Testis (tissue), 3 donors: ENCODE measurements around the gene NSMCE3. TPM values are rescaled to one million over a fixed set of nuclear protein-coding genes. Genes with fewer than 3 reads are reported as not detected.

Source experiments
- DNase-seq: peaks from one replicate; pipeline ENCODE4 v3.0.0-alpha.2; 2019
- H3K27ac ChIP-seq, 2 donors: fragments of 200-600 bp; sonication (generic); one replicate each; pipeline ENCODE4 v1.5.1; 2019
- H3K27me3 ChIP-seq: fragments of 200-600 bp; sonication (generic); one replicate; pipeline ENCODE4 v1.5.1; 2019
- H3K36me3 ChIP-seq: fragments of 200-600 bp; sonication (generic); one replicate; pipeline ENCODE4 v1.5.1; 2017; ENCODE audit warnings: low read depth; ENCODE audit errors: missing control alignments
- H3K4me1 ChIP-seq: fragments of 200-600 bp; sonication (generic); one replicate; pipeline ENCODE4 v1.5.1; 2019
- H3K4me3 ChIP-seq, 2 donors: fragments of 200-600 bp; sonication (generic); one replicate each; pipeline ENCODE4 v1.5.1; 2017 to 2019
- H3K9me3 ChIP-seq: fragments of 200-600 bp; sonication (generic); one replicate; pipeline ENCODE4 v1.5.1; 2017
- POLR2A ChIP-seq: fragments of 450-650 bp; IDR thresholded peaks from one replicate; pipeline ENCODE4 v1.6.1; 2017; ENCODE audit warnings: antibody characterized with exemption, mild to moderate bottlenecking, moderate library complexity
- WGBS, 2 donors: methylation state at CpG; one replicate each; pipeline ENCODE4 v1.1.5; 2018; 5-methylcytosine and 5-hydroxymethylcytosine counted together
- intact Hi-C: fragments of 100-400 bp; cut with DNase I; formaldehyde crosslinking; loops from one replicate; pipeline ENCODE4 v1.15.1; 2023; ENCODE audit warnings: low total_unique reads
- polyA plus RNA-seq: library from polyadenylated mRNA; stranded (reverse); fragments of 350-450 nt; fragmentation: Illumina TruSeq; extraction: RNeasy Lipid Tissue Mini Kit (QIAGEN cat#74804); gene quantifications from one replicate; pipeline ENCODE4 v1.2.3, GENCODE V29; 2014; ENCODE audit warnings: low read depth, low replicate concordance; ENCODE audit not compliant: insufficient read depth
- total RNA-seq, 2 donors: library from RNA; depleted of rRNA; stranded (reverse); fragments of >200 nt; gene quantifications; one replicate each; pipeline ENCODE4 v1.2.3, GENCODE V29; 2016
- TF ChIP-seq, protein P1 (sequence below), 3 experiments: fragments of 450-650 bp in 2 of 3; fragments of 200-600 bp in 1 of 3; sonication (generic) in 1 of 3; IDR thresholded peaks; one replicate each; pipeline ENCODE4 v1.5.1; 2016 to 2019; ENCODE audit warnings: antibody characterized with exemption in 3 of 3, mild to moderate bottlenecking in 2 of 3, moderate library complexity in 1 of 3

Gene NSMCE3
- total and polyA plus RNA-seq, 3 donors from 2014 or later = 17.8 to 24.8 (median 18.9) TPM

DNA sequence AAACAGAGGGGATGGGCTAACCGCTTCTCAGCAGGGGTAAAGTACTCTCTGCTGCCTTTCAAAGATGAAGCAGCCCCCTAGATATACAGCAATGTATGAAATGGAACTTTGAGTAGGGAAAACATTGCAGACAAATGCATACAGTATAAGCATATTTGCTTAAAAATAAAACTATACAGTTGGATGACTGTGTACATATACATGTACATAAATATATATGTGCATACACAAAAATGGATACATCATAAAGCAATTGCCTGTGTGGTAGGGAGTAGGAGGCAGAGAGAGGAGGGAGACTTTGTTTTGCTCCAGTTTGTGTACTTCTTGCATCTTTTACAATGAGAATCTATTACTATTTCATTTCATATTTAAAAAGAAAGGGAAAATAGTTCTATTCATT, 28.4 kb downstream of the NSMCE3 start:
- Histone ChIP-seq H3K36me3 (no peaks in the 10 kb centered on the region), H3K4me3 (no peak overlapping the region), H3K27ac (no peak overlapping the region), H3K27me3 (no peaks in the 10 kb centered on the region), H3K9me3 (no peaks in the 10 kb centered on the region), H3K4me1 (no peaks in the 10 kb centered on the region)
- DNase-seq = no peak
- WGBS, 2 donors = 97 to 100% methylated on average over 1 of the region's 1 CpG
- TF ChIP-seq POLR2A = no peak
- TF ChIP-seq, protein P1, sequence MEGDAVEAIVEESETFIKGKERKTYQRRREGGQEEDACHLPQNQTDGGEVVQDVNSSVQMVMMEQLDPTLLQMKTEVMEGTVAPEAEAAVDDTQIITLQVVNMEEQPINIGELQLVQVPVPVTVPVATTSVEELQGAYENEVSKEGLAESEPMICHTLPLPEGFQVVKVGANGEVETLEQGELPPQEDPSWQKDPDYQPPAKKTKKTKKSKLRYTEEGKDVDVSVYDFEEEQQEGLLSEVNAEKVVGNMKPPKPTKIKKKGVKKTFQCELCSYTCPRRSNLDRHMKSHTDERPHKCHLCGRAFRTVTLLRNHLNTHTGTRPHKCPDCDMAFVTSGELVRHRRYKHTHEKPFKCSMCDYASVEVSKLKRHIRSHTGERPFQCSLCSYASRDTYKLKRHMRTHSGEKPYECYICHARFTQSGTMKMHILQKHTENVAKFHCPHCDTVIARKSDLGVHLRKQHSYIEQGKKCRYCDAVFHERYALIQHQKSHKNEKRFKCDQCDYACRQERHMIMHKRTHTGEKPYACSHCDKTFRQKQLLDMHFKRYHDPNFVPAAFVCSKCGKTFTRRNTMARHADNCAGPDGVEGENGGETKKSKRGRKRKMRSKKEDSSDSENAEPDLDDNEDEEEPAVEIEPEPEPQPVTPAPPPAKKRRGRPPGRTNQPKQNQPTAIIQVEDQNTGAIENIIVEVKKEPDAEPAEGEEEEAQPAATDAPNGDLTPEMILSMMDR (IDR thresholded peaks at IDR 0.05) = no peak
- intact Hi-C loops = no loop called here

DNA sequence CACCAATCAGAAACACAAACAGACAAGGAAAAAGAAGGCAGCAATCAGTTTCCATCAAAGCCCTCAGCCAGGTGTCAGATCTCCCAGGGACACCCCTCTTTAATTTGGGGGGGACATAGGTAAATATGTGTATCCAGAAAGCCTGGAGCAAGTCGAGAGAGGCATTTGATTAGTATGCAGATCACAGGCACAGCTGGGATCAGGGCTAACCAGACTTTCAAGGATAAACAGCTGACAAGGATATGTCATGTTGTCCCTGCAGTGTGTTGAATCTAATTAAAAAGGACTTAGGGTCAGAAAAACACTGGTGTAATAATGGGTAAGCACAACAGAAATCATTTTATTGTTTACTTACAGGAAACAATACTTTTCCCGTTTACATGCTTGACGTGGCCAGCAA, 30.2 kb downstream of the NSMCE3 start:
- no peak for DNase-seq
- WGBS, 2 donors = 43 to 57% methylated on average over 3 of the region's 3 CpGs
- intact Hi-C loops = no loop called here
- Histone ChIP-seq H3K9me3 (no peaks in the 10 kb centered on the region), H3K27ac (no peak overlapping the region), H3K4me1 (no peaks in the 10 kb centered on the region), H3K4me3 (no peak overlapping the region), H3K36me3 (no peaks in the 10 kb centered on the region), H3K27me3 (no peaks in the 10 kb centered on the region)
- TF ChIP-seq POLR2A = no peak
- TF ChIP-seq, protein P1 (IDR thresholded peaks at IDR 0.05) = no peak

DNA sequence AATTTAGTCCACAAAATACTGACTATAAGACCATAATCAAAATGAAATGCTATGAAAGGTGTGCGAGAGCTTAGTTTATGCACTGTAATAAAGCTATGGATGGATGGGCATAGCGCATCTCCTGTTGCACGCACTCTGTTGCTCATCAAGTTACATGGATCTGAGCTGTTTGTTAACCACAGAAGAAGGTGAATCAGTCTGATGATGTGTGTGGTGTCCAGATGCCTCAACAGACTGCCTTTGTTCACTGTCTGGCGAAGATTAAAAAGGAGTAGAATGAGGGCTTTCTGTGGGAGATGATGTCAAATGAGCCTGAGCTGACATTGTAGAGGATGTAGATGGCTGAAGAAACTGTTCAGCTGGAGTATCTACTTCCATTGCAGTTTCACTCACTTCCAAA, 36.1 kb downstream of the NSMCE3 start:
- no peak overlapping the region for H3K4me3 ChIP-seq
- no peaks in the 10 kb centered on the region for H3K27me3 ChIP-seq
- no peak overlapping the region for H3K27ac ChIP-seq
- 92 to 98% methylated on average over 4 of the region's 4 CpGs for WGBS, 2 donors
- H3K9me3 ChIP-seq = no peaks in the 10 kb centered on the region
- no peak for TF ChIP-seq POLR2A
- TF ChIP-seq, protein P1 (IDR thresholded peaks at IDR 0.05) = no peak
- intact Hi-C loops = no loop called here
- H3K4me1 ChIP-seq = no peaks in the 10 kb centered on the region
- DNase-seq = no peak
- no peaks in the 10 kb centered on the region for H3K36me3 ChIP-seq

DNA sequence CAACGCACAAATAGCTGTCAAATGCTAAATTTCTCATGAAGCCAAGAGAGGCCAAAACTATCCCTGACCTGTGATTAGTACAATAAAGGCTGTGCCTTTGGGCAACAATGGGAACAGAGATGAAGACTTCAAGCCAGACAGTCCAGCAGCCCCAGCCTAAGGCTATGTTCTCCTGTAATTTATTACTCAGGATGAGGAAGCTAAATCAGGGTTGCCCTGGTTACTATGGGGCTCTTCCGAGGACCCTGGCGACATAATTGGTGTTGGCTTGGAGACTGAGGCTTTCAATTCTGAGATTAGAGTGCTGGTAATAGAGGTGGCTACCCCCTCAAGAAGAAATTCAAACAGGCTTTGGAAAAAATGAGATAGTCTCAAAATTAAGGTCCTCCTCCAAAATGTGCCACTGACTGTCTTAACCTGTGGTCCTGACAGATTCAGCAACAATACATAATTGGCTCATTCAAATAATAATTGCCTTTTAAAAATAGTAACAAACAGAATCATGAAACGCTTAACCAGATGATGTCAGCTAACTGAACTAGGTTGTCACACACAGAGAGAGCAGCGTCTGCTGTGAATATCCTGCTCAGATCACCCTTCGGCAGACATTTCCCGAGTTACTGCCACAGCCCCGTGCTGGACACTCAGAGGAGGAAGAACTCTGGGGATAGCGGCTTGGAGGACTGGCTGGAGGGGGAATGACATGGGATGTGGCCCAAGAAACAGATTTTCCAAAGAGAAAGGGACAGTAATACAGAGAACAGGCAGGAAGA, 43.0 kb downstream of the NSMCE3 start:
- WGBS, 2 donors = 50 to 60% methylated on average over 9 of the region's 9 CpGs
- TF ChIP-seq, protein P1 (IDR thresholded peaks at IDR 0.05) = no peak
- no peak for TF ChIP-seq POLR2A
- DNase-seq = no peak
- Histone ChIP-seq H3K27me3 (no peaks in the 10 kb centered on the region), H3K27ac (no peak overlapping the region), H3K36me3 (no peaks in the 10 kb centered on the region), H3K4me3 (no peak overlapping the region), H3K9me3 (no peaks in the 10 kb centered on the region), H3K4me1 (no peaks in the 10 kb centered on the region)
- intact Hi-C loops = no loop called here
